ENCODE data around the gene ODAD2.

ODAD2 gene

DNA sequence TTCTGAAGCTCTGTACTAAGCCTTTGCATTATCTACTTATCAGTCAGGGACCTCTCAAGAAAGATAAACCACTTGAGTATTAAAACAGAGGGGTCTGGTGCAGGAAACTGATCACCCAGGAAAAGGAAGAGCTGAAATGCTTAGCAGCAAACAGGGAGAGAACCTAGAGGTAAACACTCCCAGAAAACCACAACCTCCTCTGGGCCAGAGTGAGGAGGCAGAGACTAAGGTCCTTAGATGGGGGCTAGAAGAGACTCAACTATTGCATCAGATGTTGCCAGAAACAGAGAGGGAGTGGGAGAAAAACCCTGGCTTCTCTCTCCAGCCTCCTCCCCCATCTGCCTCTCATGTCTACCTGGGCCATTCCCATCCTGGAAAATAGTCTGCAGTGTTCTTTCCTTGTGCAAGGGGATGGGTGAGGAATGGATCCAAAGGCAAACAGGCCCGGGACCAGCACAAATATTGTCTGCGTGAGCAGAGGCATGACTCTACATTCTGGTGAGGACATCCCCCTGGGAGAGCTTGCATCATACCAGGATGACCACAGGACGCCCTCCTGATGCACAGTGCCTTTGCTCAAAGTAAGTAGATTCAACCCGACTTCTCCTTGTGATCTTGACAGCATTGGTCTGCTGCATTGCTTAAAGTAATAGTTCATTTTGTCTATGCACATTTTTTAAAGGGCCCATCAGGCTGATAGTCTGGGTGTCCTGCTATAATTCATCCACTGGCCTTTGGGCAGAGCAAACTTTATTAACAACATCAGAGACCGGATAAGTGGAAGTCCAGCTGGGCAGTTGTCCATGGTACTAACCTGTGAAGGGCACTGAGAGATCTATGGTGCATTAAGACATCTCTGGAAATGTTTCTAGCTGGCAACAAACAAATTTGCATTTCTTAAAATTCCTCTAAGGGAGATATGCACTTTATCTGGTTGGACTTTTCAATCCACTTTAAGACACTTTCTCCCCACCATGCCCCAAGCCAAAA, 22.4 kb upstream of the ODAD2 start:
- DNase-seq (ENCODE audit: extremely low read depth, insufficient read length), result no peak
- no peaks in the 10 kb centered on the region for H3K27me3 ChIP-seq (replicated peaks; ENCODE audit: control insufficient read depth, insufficient read depth, low read length)
- no peaks in the 10 kb centered on the region for H3K36me3 ChIP-seq (ENCODE audit: control insufficient read depth, insufficient read depth, low read length)
- H3K4me3 ChIP-seq (replicated peaks; ENCODE audit: low read depth, low read length), result no peak overlapping the region
- TF ChIP-seq CTCF (IDR thresholded peaks at IDR 0.05; ENCODE audit: insufficient read depth, low read length, poor library complexity, severe bottlenecking), result no peak

- H3K27me3 ChIP-seq (replicated peaks; ENCODE audit: control insufficient read depth, insufficient read depth, low read length), result no peaks in the 10 kb centered on the region
- H3K4me3 ChIP-seq (replicated peaks; ENCODE audit: low read depth, low read length), result no peak overlapping the region
- no peaks in the 10 kb centered on the region for H3K36me3 ChIP-seq (ENCODE audit: control insufficient read depth, insufficient read depth, low read length)
- TF ChIP-seq CTCF (IDR thresholded peaks at IDR 0.05; ENCODE audit: insufficient read depth, low read length, poor library complexity, severe bottlenecking), result no peak
- DNase-seq (ENCODE audit: extremely low read depth, insufficient read length), result no peak
Observed at GRCh38 chr10:28020080-28020860, 21.4 kb upstream of the ODAD2 start.

DNA sequence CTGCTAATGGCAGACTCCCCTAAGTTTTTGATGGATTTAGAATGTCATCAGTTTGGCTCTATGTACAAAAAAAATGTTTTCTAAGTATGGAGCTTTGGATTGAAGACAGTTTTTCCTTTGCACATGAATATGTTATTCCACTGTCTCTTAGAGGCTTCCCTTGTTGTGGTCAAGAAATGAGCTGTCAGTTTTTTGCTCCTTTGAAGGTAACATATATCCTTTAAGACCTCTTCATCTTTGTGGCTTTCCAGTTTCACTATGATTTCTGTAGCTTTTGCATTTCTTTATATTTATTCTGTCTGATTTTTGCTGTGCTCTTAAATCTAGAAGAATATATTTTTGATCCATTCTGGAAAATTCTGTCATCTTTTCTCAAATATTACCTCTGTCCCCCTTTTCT, 15.8 kb upstream of the ODAD2 start:
- no peak for TF ChIP-seq CTCF (IDR thresholded peaks at IDR 0.05; ENCODE audit: insufficient read depth, low read length, poor library complexity, severe bottlenecking)
- Histone ChIP-seq H3K27me3 (replicated peaks; ENCODE audit: control insufficient read depth, insufficient read depth, low read length) (no peaks in the 10 kb centered on the region), H3K4me3 (replicated peaks; ENCODE audit: low read depth, low read length) (no peak overlapping the region), H3K36me3 (ENCODE audit: control insufficient read depth, insufficient read depth, low read length) (no peaks in the 10 kb centered on the region)
- DNase-seq (ENCODE audit: extremely low read depth, insufficient read length), result no peak

DNA sequence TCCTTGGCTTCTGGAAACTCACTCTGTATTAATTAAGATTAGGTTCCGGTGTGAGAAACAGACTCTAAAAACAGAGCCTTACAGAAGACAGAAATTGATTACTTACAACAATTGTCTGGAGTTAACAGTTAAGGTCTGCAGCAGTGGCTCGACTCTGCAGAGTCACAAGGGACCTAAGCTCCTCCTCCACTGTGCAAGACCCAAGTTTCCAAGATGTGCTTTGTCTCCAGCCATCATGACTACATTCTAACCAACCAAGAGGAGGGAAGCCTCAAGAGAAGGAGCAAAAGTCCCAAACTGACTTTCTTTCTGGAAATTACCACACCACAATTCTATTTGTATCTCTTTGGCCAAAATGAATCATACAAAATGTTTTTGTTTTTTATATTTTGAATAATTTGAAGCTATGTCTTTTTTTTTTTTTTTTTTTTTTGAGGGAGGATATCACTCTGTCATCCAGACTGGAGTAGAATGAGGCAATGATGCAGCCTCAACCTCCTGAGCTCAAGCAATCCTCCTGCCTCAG, 14.2 kb upstream of the ODAD2 start:
- no peak for DNase-seq (ENCODE audit: extremely low read depth, insufficient read length)
- Histone ChIP-seq H3K36me3 (ENCODE audit: control insufficient read depth, insufficient read depth, low read length) (no peaks in the 10 kb centered on the region), H3K4me3 (replicated peaks; ENCODE audit: low read depth, low read length) (no peak overlapping the region), H3K27me3 (replicated peaks; ENCODE audit: control insufficient read depth, insufficient read depth, low read length) (no peaks in the 10 kb centered on the region)
- TF ChIP-seq CTCF (IDR thresholded peaks at IDR 0.05; ENCODE audit: insufficient read depth, low read length, poor library complexity, severe bottlenecking), result no peak

DNA sequence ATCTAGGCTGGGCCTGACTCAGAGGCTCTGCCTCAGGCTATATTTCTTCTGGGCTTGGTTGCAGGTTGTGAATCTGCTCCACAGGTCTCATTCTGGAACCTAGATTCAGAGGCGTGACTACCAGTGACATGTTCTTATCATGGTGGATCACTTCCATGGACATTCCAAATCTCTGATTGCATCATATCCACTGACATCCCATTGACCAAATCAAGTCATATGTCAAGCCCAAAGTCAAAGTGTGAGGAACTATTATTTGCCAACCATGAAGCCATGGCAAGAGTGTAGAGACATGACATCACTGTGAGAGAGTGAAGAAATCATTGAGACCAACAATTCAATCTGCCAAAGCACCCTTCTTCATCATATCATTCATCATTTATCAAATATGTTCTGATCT, 11.9 kb upstream of the ODAD2 start:
- Histone ChIP-seq H3K36me3 (ENCODE audit: control insufficient read depth, insufficient read depth, low read length) (no peaks in the 10 kb centered on the region), H3K4me3 (replicated peaks; ENCODE audit: low read depth, low read length) (no peak overlapping the region), H3K27me3 (replicated peaks; ENCODE audit: control insufficient read depth, insufficient read depth, low read length) (no peaks in the 10 kb centered on the region)
- DNase-seq (ENCODE audit: extremely low read depth, insufficient read length), result no peak
- TF ChIP-seq CTCF (IDR thresholded peaks at IDR 0.05; ENCODE audit: insufficient read depth, low read length, poor library complexity, severe bottlenecking), result no peak

Measured in GM06990 (cell line).